Stimulated activated CD4-positive, alpha-beta T cell treated with anti-CD3 and anti-CD28 coated beads, TNF-alpha, amount 100 ng/mL, for 24 hours (primary cell): ENCODE measurements around the gene BAHCC1.

Experiments used
- DNase-seq, 3 experiments: peaks; one replicate each; pipeline ENCODE4 v3.0.0-alpha.2; 2020; ENCODE audit warnings: low read depth in 3 of 3

The BAHCC1 gene

DNA sequence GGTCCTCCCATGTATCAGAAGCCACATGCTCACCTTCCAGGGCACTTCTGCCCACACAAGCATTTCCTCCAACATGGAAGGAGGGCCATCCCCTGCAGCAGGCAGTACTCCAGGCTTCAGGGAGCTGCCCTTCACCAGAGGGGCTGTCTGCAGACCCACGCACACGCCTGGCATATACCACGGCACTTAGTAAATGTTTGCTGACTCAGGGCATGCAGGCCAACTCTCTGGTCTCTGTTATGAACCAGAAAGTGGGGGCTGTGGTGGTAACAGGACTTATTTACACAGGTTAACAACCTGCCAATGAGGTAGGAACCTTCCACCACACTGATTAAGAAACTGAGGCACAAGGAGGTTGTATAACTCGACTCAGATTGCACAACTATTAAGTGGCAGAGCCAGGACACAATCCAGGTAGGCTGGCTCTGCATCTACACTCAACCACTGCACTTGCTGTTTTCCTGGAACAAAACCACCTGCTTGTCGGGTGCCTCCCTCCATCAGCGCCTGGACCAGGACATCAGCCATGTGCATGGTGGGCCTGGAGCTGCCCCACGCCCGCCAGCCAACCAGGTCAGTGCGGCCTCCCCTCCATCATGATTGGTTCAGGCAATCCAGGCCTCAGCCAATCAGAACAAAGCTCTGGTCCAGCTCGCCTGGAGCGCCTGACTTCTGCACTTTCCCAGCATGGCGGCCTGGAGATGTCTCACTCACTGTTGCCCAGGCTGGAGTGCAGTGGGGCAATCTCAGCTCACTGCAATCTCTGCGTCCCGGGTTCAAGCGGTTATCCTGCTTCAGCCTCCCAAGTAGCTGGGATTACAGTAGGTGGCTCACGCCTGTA is 98.2 kb downstream of the BAHCC1 start:
- DNase-seq: no peak

DNA sequence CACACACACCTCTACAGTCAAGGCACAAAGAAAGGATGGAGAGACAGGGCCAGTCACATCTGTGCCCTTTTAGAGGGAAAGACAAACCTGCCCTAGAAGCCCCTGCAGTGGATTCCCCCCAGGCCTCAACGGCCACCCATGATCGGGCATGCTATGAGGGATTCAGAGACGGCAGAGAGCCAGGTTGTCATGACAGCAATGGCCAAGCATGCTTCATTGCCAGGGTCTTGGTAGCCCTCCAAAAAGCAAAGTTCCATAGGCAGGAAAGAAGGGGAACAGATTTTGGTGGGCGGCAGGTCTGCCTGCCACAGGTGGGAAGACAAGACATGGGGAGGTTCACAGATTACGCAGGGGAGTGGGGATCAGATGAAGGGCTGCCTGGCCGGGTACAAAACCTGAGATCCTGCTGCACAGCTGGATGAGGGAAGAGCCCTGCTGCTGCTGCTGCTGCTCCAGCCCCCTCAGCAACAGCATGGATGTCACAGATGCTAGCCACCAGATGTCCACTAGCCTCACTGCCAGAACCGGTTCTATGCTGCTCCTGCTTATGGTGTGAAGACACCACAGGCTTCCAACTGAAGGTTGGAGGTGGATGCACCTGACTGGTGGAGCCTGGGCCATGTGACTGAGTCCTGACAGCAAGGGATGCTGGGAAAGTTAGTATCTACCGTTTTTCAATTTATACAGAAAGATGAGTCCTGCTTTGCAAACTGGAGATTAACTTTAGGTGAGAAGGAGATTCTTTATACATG is 99.5 kb downstream of the BAHCC1 start:
- DNase-seq: no peak

DNA sequence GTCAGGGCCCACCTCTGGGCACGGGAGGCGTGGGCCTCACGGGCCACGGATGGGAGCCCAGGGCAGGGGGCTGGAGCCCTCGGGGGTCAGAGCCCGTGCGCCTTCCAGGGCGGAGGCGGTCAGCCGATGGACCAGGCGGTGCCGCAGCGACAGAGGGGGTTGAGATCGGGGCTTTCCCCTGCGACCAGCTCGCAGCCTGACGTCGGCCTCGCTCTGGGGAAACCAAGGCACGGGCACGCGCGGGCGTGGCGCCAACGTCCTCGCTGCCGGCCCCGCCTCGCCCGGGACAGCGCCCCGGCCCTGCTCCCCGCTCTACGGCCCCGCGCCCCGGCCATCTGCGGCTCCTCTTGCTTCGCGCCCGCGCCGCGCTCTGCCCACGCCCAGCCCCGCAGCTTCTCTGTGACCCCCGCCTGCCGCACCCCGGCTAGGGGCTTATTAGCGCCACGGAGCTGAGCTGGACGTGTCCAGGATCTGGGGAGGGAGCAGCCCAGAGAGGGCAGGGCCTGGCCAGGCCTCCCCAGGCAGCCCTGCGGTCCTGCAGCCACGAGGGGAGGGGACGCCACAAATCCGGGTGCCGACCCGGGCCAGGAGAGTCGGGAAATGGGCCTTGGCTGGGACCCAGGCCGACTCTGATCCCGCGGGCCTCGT is 103.8 kb downstream of the BAHCC1 start:
- no peak for DNase-seq

DNA sequence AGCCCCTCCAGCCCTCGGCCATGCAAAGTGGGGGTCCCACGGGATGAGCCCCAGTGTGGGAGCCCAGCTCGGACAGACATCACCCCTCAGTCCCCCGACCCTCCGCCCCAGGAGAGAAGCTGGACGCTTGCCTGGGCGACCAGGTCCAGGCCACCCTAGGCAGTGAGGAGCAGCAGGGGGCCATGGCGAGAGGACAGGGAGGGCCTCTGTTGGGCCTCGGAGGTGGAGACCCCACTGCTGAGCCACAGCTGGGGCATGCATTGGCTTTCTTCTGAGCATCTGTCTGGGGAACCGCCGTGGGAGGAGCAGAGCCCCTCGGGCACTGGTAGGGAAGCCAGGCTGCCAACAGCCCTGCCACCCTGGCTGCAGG is 104.3 kb downstream of the BAHCC1 start:
- DNase-seq: no peak

DNA sequence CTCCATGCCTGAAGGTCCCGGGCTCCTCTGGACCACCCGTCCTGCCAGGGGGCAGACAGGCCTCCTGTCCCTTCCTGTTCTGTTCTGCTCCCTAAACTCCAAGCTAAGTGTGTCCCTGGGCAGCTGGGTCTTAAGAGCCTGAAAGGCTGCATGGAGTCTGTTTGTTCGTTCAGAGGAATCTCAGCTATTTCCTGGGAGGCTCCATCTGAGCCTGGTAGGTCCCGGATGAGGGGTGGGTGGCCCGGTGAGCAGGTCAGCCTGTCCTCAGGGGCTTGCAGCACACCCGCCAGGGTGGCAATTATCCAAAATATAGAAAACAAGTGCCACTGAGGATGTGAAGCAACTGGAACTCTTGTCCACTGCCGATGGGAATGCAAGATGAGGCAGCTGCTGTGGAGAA is 104.8 kb downstream of the BAHCC1 start:
- DNase-seq: no peak

DNA sequence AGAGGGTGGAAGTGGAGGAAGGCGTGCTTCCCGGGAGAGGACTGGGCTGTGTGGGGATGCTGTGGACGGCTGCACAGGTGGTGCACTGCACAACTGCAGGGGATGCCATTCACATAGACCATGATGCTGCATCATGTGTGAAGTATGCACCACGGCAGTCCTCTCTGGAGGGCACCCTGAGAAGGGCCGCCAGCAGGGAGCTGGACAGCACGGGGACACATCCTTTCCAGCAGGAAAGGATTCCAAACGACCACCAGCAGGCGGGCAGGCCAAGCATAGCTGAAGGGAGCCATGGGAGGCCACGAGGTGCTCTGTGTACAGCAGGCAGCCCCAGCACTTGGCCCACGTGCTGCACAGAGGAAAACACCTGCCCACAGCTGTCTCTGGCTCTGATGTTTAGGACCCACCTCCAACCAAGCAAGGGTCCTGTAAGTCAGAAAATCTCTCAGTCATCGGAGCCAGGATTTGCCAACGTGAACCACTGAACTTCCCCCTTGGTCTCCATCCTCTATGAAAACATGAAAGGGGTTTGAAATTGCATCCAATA is 107.3 kb downstream of the BAHCC1 start:
- no peak for DNase-seq

DNA sequence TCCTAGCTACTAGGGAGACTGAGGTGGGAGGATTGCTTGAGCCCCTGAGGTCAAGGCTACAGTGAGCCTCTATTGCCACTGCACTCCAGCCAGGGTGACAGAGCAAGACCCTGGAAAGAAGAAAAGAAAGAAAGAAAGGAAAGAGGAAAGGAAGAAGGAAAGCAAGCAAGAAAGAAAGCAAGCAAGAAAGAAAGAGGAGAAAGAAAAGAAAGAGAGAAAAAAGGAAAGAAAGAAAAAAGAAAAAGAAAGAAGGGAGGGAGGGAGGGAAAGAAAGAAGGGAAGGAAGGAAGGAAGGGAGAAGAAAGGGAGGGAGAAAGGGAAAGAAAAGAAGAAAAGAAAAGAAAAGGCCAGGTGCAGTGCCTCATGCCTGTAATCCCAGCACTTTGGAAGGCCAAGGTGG is 108.4 kb downstream of the BAHCC1 start:
- DNase-seq: no peak

DNA sequence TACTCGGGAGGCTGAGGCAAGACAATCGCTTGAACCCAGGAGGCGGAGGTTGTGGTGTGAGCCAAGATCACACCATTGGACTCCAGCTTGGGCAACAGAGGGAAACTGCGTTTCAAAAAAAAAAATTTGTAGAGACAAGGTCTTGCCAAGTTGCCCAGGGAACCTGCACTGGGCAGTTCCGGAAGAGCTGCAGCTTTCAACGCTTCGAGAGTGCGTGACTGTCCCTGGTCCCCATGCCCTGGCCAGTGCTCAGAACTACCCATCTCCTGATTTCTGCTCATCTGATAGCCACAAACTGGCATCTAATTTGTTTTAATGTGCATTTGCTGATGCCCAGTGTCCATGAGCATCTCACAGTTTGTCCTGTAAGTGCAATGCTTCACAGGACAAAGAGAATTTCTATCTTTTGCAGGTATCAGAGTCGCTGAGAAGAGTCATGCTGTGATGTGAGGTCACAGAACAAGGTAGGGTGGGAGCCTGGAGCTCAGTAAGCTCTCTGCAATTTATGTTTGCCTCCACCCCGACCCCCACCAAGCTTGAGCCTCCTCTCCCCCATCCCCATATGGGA is 113.5 kb downstream of the BAHCC1 start:
- DNase-seq: no peak

DNA sequence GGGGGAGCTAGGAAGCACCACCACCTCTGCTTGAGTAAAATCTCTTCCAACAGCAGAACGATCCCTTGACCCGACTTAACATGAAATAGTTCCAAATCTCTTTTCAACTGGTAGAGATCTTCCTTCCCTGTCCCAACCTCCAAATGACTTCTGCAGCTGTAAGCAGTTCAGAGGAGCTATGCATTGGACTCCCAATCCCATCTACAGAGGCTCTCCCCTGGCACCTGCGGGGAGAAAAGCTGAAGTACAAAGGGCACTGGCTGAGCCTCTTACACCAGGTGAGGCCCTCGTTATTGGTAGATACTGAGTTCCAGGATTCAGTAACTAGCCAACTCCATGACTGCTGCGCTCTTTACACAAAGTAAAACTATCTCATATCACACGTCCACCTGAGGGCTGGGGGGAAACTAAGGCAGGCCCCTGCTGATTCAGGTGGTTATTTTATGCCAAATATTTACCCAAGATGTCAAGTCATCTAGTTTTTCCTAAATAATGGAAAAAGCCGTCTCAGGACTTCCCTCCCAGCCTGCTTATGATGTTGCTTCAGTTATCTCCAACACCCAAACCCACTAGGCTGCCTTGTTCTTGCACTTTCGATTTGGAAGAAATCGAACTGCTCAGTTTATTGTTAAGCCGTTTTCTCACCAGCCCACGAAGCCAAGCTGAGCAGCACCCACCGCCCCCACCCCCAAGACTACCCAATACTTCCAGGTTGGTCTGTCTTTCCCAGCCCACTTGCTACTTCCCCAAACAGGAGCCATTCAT is 114.1 kb downstream of the BAHCC1 start:
- no peak for DNase-seq

DNA sequence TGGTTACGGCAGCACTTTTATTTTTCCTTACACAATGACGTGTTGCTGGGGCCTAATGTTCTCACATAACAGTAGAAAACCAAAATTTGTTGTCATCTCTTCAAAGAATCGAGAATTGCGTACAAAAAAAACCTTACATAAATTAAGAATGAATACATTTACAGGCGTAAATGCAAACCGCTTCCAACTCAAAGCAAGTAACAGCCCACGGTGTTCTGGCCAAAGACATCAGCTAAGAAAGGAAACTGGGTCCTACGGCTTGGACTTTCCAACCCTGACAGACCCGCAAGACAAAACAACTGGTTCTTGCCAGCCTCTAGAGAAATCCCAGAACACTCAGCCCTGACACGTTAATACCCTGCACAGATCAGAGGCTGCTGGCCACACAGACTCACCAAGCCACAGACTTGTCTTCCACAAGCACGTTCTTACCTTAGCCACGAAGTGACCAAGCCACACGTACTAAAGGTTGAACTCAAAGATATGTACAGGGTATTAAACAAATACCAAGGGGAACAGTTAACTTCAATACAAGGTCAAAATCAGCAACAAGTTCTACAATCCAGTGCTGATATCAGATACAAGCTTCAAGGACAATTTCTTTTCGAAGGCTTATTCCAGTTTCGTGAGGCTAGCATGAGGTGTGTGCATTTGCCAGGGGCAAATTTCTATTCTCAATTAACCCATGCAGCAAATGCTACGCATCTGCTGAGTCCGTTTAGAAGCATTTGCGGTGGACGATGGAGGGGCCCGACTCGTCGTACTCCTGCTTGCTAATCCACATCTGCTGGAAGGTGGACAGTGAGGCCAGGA is 114.9 kb downstream of the BAHCC1 start:
- DNase-seq: no peak

DNA sequence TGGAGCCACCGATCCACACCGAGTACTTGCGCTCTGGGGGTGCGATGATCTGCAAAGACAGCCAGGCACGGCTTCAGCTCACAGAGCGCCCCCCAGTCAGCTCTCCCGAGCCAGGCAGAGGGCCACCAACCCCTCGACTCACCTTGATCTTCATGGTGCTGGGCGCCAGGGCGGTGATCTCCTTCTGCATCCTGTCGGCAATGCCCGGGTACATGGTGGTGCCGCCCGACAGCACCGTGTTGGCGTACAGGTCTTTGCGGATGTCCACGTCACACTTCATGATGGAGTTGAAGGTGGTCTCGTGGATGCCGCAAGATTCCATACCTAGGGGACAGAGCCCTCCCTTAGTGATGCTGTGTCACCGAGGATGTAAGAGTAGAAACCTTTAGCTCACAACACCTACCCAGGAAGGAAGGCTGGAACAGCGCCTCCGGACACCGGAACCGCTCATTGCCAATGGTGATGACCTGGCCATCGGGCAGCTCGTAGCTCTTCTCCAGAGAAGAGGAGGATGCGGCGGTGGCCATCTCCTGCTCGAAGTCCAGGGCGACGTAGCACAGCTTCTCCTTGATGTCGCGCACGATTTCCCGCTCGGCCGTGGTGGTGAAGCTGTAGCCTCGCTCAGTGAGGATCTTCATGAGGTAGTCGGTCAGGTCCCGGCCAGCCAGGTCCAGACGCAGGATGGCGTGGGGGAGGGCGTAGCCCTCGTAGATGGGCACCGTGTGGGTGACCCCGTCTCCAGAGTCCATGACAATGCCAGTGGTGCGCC is 115.7 kb downstream of the BAHCC1 start:
- DNase-seq: no peak

DNA sequence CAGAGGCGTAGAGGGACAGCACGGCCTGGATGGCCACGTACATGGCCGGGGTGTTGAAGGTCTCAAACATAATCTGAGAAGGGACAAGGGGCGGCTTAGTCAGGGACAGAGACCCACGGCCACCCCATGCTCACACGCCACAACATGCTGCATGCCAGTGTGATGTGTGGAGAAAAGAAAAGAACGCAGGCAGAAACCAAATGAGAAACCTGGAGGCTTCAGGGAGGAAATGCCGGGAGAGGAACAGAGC is 116.2 kb downstream of the BAHCC1 start:
- DNase-seq: no peak

DNA sequence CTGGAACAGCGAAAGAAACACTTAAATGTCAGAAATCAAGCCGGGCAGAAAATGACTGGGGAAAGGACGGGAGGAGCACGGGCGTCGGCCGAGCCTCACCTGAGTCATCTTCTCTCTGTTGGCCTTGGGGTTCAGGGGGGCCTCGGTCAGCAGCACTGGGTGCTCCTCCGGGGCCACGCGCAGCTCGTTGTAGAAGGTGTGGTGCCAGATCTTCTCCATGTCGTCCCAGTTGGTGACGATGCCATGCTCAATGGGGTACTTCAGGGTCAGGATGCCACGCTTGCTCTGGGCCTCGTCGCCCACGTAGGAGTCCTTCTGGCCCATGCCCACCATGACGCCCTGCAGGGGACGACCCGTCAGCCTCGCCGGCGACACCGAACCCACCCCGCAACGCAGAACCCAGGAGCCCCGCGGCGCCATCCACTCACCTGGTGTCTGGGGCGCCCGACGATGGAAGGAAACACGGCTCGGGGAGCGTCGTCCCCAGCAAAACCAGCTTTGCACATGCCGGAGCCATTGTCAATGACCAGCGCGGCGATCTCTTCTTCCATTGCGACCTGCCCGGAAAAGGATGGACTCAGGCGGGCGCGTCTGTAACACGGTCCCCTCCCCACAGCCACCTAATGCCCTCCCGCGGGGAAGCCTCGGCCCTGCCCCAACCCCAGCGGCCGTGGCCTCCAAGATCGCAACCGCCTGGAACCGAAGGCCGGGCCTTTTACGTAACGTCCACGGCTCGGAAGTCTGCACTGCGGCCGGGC is 116.7 kb downstream of the BAHCC1 start:
- DNase-seq: peak in 2 of 3 experiments; percentile 14 to 52

DNA sequence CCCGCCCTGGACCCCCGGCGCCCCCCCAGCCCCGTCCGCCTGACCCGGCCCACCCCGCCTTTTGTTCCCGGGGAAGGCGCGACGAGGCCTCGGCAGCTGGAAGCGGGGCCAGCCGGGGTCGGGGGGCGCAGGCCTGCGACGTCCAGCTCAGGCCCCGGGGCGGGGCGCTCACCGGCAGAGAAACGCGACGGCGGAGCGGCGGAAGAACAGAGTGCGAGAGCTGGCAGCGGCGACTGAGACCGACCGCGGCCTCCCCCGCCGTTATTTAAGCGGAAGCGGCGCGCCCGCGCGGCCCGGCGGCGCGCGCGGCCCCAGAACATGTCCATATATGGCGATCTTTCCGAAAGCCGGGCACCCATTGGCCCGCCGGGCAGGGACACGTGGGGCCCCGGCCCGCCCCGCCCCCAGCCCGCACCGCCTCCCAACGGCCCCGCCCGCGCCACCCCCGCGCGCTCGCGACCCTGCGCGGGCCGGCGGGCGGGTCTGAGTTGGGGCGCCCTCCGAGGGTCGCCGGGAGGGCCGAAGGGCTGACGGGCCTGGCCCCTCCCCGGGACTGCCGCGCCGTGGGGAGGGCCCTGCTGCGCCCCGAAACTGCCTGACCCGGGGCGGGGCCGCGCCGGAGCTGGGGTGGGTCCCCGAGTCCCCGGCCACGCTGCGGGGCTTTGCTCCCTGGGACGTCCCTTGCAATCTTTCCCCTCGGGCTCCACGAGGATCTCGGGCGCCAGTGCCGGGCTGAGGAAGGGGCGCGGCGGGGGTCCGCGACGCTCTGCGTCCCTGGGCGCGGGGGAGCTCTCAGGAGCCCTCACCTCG is 117.5 kb downstream of the BAHCC1 start, which contains the start of gene ACTG1:
TSS of gene ACTG1 (minus strand) at position 238 of the 810 bp plus-strand sequence. CDS start 445 bp downstream, outside the sequence.
- DNase-seq: peak; percentile 82 to 89 (median 83)

DNA sequence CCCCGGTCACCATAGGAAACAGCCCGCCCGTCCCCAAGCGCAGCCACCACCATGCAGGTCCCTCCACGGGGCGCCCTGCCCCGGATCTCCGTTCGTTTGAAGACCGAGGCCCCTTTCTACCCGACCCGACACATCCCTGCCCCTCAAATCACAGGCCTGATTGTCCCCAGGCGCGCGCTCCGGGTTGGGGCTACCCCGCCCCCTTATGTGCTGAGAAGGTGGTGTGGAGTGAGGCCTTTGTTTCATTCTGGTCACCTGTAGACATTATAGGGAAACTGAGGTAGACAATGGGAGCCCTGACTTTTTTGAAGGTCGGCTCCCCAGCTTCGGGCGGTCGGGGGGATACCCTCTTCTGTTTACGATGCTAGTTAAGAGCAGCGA is 118.1 kb downstream of the BAHCC1 start:
- peak in 2 of 3 experiments; percentile 41 to 64 for DNase-seq

DNA sequence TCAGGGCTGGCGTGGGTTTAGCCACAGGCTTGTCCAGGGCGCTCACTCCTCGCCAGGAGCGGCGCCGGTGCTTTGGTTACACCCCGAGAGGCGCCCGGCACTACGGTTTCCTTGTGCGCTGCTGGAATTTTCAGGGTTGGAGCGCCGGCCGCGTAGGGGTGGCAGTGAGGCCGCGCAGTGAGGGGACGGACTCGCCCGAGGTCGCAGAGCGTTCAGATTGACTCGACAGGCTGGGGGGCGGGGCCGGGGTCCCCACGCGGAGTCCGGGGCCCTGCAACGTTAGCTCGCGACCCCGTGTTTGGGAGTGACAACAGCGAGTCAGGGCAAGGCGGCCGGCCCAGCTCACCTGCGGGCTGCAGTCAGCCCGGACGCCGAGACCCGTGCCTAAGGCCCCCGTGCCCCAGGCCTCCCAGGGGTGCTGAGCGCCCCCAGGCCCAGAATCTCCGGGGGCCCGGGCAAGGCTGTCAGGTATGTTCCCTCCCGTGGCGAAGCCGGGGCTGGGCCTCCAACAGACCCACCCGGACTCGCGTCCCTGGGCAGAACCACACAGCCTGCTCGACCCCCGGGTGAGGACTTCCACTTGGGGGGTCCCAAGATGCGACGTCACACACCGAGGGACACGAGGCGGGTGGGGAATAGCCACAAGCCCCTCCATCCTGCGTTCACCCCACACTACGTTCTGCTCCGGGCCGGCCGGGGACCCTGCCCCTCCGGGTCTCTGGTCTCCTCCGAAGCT is 118.7 kb downstream of the BAHCC1 start:
- peak in 1 of 3 experiments; percentile 57 for DNase-seq

DNA sequence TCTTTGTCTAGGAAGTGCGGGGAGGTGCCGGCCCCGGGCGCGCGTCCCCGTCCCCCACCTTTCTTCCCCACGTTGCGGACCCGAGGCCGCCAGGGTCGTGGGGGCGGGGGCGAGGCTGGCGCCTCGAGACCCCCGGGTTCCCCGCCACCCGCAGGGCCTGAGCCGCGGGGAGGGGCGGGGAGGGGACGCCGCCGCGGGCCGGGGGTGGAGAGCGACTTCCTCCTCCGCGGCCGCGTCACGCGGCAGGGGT is 119.2 kb downstream of the BAHCC1 start:
- no peak for DNase-seq
